Measurements from ENCODE around the gene VMO1. TPM values are rescaled to one million over a fixed set of nuclear protein-coding genes. Genes with fewer than 3 reads are reported as not detected.

Gene VMO1
- total and polyA plus RNA-seq, 2 donors (not counting 3 experiments of a cell fraction or from before 2014, with no cell fraction given) = 0.23 TPM; not detected in 1

DNA sequence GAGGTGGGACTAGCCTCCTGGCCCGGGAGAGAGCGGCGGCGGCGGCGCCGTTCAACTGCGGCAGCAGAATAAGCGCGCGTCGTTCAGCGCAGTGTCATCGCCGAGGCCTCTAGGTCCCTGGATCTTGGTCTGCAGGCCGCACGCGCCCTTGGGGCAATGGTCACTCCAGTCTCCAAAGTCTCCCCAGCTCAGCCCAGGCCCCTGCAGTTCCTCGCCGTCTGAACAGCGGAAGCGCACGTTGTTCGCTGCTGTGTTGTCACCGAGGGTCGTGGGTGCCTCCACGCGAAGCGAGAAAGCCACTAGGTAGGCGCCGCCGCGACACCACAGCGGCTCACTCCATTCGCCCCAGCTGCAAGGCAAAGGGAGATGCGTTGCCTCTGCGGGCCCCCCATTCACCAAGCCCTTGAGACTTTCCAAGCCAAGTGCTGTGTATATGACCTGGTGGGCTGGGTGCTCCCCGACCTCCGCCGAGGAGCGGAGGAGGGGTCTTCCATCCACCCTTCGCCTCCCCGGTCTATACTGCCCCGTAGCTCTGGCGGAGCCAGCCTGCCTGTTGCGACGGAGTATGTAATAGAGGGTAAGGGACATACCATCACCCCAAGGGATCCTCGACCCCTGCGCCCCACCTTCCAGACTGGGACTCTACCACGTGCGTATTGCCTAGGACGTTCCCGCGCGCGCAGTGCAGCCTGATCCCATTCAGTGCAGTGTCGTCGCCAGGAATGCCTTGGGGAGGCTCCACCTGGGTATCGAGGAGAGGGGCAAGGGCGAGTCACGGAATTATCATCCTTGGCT is 656 bp downstream of the VMO1 start:
- POLR2A ChIA-PET = no interaction called here
- dilution Hi-C loops (cut with MboI; ENCODE audit: extremely low pct_ligation_motif_present, low sequenced_read_pairs) = no loop called here
- Histone ChIP-seq H3K9ac (replicated peaks; ENCODE audit: extremely low read depth, insufficient read depth, low read length) (no peak overlapping the region), H3K9me3 (replicated peaks; ENCODE audit: control insufficient read depth, insufficient read depth, low read length) (no peaks in the 10 kb centered on the region), H3K4me2 (ENCODE audit: insufficient read depth, low read length) (peak overlapping the region; percentile 31), H2AFZ (ENCODE audit: low read depth, low read length) (peak overlapping the region; percentile 30), H3K4me3 (replicated peaks in 1 of 3; ENCODE audit: insufficient read depth in 1 of 3, low read depth in 1 of 3, low read length in 3 of 3) (no peak overlapping the region), H3K27ac (ENCODE audit: insufficient read depth, low read depth, low read length) (no peak overlapping the region), H4K20me1 (replicated peaks; ENCODE audit: control insufficient read depth, extremely low read depth, insufficient read depth, low read length) (no peaks in the 10 kb centered on the region), H3K27me3 (ENCODE audit: control insufficient read depth in 2 of 2, insufficient read depth in 2 of 2, low read length in 2 of 2) (peaks cover 16 to 24% of the 10 kb centered on the region in 2 experiments), H3K4me1 (ENCODE audit: control insufficient read depth, extremely low read depth, insufficient read depth, low read length) (peaks cover 24% of the 10 kb centered on the region), H3K79me2 (ENCODE audit: control insufficient read depth, insufficient read depth, low read length) (no peaks in the 10 kb centered on the region), H3K36me3 (ENCODE audit: control insufficient read depth in 2 of 2, extremely low read depth in 1 of 2, insufficient read depth in 2 of 2, low read length in 2 of 2) (no peaks in the 10 kb centered on the region), H3K9me1 (replicated peaks; ENCODE audit: control insufficient read depth, extremely low read depth, insufficient read depth, low read length) (no peaks in the 10 kb centered on the region)
- peak; percentile 88 for TF ChIP-seq EZH2 (IDR thresholded peaks at IDR 0.05; ENCODE audit: borderline replicate concordance, low read depth, low read length, severe bottlenecking)
- no peak for TF ChIP-seq POLR2AphosphoS5 (IDR thresholded peaks at IDR 0.05; ENCODE audit: insufficient read depth, low read depth, low read length)
- no peak for FAIRE-seq
- DNase-seq (ENCODE audit: low read depth, low spot score) = no peak
- BruUV-seq (replicated peaks) = no TSS peak
- CTCF ChIA-PET = interaction anchor here (0.5 to 5.9 kb wide), 7 partner anchors 10 to 118 kb away, joined by 4 to 65 read pairs (median 7); partner anchors contain the start of genes ARRB2, CHRNE and PLD2
- intact Hi-C loops (cut with micrococcal nuclease) = loop anchor here (1.0 to 5.0 kb wide), 3 partner anchors 55 to 117 kb away; partner anchors contain the start of genes ARRB2, CHRNE and MED11

DNA sequence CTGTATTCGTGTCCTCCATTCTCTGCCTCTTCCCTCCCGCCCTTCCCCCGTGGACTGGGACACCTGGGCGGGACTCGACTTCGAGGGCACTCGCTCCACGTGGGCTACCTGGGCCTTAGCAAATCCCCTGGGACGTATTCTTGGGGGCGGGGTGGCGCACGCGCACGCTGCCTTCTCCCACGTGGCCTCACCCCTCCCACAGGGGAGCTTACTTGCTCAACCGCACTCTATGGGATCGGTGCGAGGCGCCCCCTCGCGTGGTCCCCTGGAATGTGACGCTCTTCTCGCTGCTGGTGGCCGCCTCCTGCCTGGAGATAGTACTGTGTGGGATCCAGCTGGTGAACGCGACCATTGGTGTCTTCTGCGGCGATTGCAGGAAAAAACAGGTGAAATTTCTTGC is 3.5 kb downstream of the VMO1 start:
- DNase-seq (ENCODE audit: low read depth, low spot score) = no peak
- ChIA-PET CTCF (interaction anchor here (0.8 to 1.6 kb wide), 2 partner anchors 12 to 73 kb away, joined by 4 read pairs; partner anchors contain the start of gene ARRB2), POLR2A (no interaction called here)
- H3K9me3 ChIP-seq (replicated peaks; ENCODE audit: control insufficient read depth, insufficient read depth, low read length) = no peaks in the 10 kb centered on the region
- H3K27ac ChIP-seq (ENCODE audit: insufficient read depth, low read depth, low read length) = no peak overlapping the region
- intact Hi-C loops (cut with micrococcal nuclease) (no loop called here), dilution Hi-C loops (cut with MboI; ENCODE audit: extremely low pct_ligation_motif_present, low sequenced_read_pairs) (no loop called here)
- no TSS peak for BruUV-seq (replicated peaks)
- H3K9ac ChIP-seq (replicated peaks; ENCODE audit: extremely low read depth, insufficient read depth, low read length) = no peak overlapping the region
- no peaks in the 10 kb centered on the region for H3K79me2 ChIP-seq (ENCODE audit: control insufficient read depth, insufficient read depth, low read length)
- no peak overlapping the region for H2AFZ ChIP-seq (ENCODE audit: low read depth, low read length)
- no peak overlapping the region for H3K4me3 ChIP-seq (replicated peaks in 1 of 3; ENCODE audit: insufficient read depth in 1 of 3, low read depth in 1 of 3, low read length in 3 of 3)
- H3K9me1 ChIP-seq (replicated peaks; ENCODE audit: control insufficient read depth, extremely low read depth, insufficient read depth, low read length) = no peaks in the 10 kb centered on the region
- peaks cover 18 to 26% of the 10 kb centered on the region in 2 experiments for H3K27me3 ChIP-seq (ENCODE audit: control insufficient read depth in 2 of 2, insufficient read depth in 2 of 2, low read length in 2 of 2)
- FAIRE-seq = no peak
- H4K20me1 ChIP-seq (replicated peaks; ENCODE audit: control insufficient read depth, extremely low read depth, insufficient read depth, low read length) = no peaks in the 10 kb centered on the region
- H3K4me2 ChIP-seq (ENCODE audit: insufficient read depth, low read length) = no peak overlapping the region
- peaks cover 15% of the 10 kb centered on the region for H3K4me1 ChIP-seq (ENCODE audit: control insufficient read depth, extremely low read depth, insufficient read depth, low read length)
- H3K36me3 ChIP-seq (ENCODE audit: control insufficient read depth in 2 of 2, extremely low read depth in 1 of 2, insufficient read depth in 2 of 2, low read length in 2 of 2) = no peaks in the 10 kb centered on the region
- TF ChIP-seq POLR2AphosphoS5 (IDR thresholded peaks at IDR 0.05; ENCODE audit: insufficient read depth, low read depth, low read length) = no peak
- TF ChIP-seq, protein P1, sequence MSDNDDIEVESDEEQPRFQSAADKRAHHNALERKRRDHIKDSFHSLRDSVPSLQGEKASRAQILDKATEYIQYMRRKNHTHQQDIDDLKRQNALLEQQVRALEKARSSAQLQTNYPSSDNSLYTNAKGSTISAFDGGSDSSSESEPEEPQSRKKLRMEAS (IDR thresholded peaks at IDR 0.05; ENCODE audit: insufficient read depth, insufficient read length) = no peak
- no peak for TF ChIP-seq FOS (IDR thresholded peaks at IDR 0.05; ENCODE audit: borderline replicate concordance, insufficient read depth, low read length)
- no peak for TF ChIP-seq JUN (IDR thresholded peaks at IDR 0.05; ENCODE audit: borderline replicate concordance, insufficient read depth, insufficient read length, low read depth)
- no peak for TF ChIP-seq MYC (IDR thresholded peaks at IDR 0.05; ENCODE audit: low read depth, low read length)
- TF ChIP-seq EZH2 (IDR thresholded peaks at IDR 0.05; ENCODE audit: borderline replicate concordance, low read depth, low read length, severe bottlenecking) = no peak
- no peak for TF ChIP-seq POLR2A (IDR thresholded peaks at IDR 0.05; ENCODE audit: low read depth, low read length)
- TF ChIP-seq GATA2 (IDR thresholded peaks at IDR 0.05; ENCODE audit: insufficient read depth, insufficient read length, low read depth, low read length) = no peak
- no peak for TF ChIP-seq CTCF (IDR thresholded peaks at IDR 0.05; ENCODE audit: extremely low read depth in 1 of 2, insufficient read depth in 1 of 2, low read depth in 1 of 2, low read length in 2 of 2)
